22Rv1 (cell line): ENCODE data around the gene TSPAN14.

Experiments
- CTCF ChIP-seq: fragments of 450-650 bp; IDR thresholded peaks from 2 replicates; pipeline ENCODE4 v1.5.1; 2017; ENCODE audit warnings: mild to moderate bottlenecking
- ZFX ChIP-seq: fragments of 450-650 bp; IDR thresholded peaks from 2 replicates; pipeline ENCODE4 v1.6.1; 2017; ENCODE audit warnings: antibody characterized with exemption, borderline replicate concordance

- TF ChIP-seq CTCF (no peak), ZFX (no peak)
These were observed 74.8 kb downstream of the TSPAN14 start for GRCh38 chr10:80528901-80529300.
